GM12801 (cell line): ENCODE results near the gene EME2.

Experiments
- CTCF ChIP-seq: IDR thresholded peaks from one replicate; pipeline ENCODE4 v1.5.1; 2011; ENCODE audit warnings: control low read depth; ENCODE audit not compliant: insufficient read length; ENCODE audit errors: extremely low read depth

The EME2 gene

GRCh38 chr16:1782408-1783264 is 10.0 kb downstream of the EME2 start, which contains the start of the genes NUBP2 and SPSB3:
Gene NUBP2, plus strand, starts transcription at chr16:1782960. Its CDS starts 61 bp downstream, at chr16:1783021.
Gene SPSB3, minus strand, starts transcription at chr16:1782571. Its CDS starts 1,088 bp downstream, at chr16:1781483.
- no peak for TF ChIP-seq CTCF

GRCh38 chr16:1784977-1785845 is 12.6 kb downstream of the EME2 start:
- no peak for TF ChIP-seq CTCF

GRCh38 chr16:1785846-1786170 is 13.2 kb downstream of the EME2 start:
- no peak for TF ChIP-seq CTCF

GRCh38 chr16:1786242-1787055 is 13.8 kb downstream of the EME2 start:
- TF ChIP-seq CTCF, result no peak

GRCh38 chr16:1787056-1787321 is 14.4 kb downstream of the EME2 start:
- TF ChIP-seq CTCF, result no peak

- no peak for TF ChIP-seq CTCF
These were observed 14.9 kb downstream of the EME2 start for GRCh38 chr16:1787322-1788094.
